Ishikawa (cell line): ENCODE data around the gene RHOB.

Experiments
- CEBPB ChIP-seq: IDR thresholded peaks from 2 replicates; pipeline ENCODE4 v1.6.1; 2012
- CREB1 ChIP-seq: IDR thresholded peaks from 2 replicates; pipeline ENCODE4 v1.6.1; 2012; ENCODE audit warnings: low read depth
- EGR1 ChIP-seq: IDR thresholded peaks from 2 replicates; pipeline ENCODE4 v1.6.1; 2012
- EP300 ChIP-seq: IDR thresholded peaks from 2 replicates; pipeline ENCODE4 v1.6.1; 2012; ENCODE audit warnings: borderline replicate concordance
- FOXM1 ChIP-seq: IDR thresholded peaks from 2 replicates; pipeline ENCODE4 v1.6.1; 2012; ENCODE audit warnings: low read depth, borderline replicate concordance
- MAX ChIP-seq: IDR thresholded peaks from 2 replicates; pipeline ENCODE4 v1.6.1; 2012
- NFIC ChIP-seq: IDR thresholded peaks from 2 replicates; pipeline ENCODE4 v1.6.1; 2012
- RAD21 ChIP-seq: IDR thresholded peaks from 2 replicates; pipeline ENCODE4 v1.6.1; 2012; ENCODE audit warnings: low read depth
- REST ChIP-seq: IDR thresholded peaks from 2 replicates; pipeline ENCODE4 v1.6.1; 2012; ENCODE audit warnings: low read depth, mild to moderate bottlenecking
- TAF1 ChIP-seq: IDR thresholded peaks from 2 replicates; pipeline ENCODE4 v1.6.1; 2012; ENCODE audit warnings: low read depth, mild to moderate bottlenecking
- TCF12 ChIP-seq: IDR thresholded peaks from 2 replicates; pipeline ENCODE4 v1.6.1; 2012; ENCODE audit warnings: low read depth
- TEAD4 ChIP-seq: IDR thresholded peaks from 2 replicates; pipeline ENCODE4 v1.6.1; 2012
- USF1 ChIP-seq: IDR thresholded peaks from 2 replicates; pipeline ENCODE4 v1.6.1; 2012
- YY1 ChIP-seq: IDR thresholded peaks from 2 replicates; pipeline ENCODE4 v1.6.1; 2012; ENCODE audit warnings: low read depth
- ZBTB7A ChIP-seq: IDR thresholded peaks from 2 replicates; pipeline ENCODE4 v1.6.1; 2012; ENCODE audit warnings: low read depth

Gene RHOB

GRCh38 chr2:20439193-20439475 is 7.7 kb upstream of the RHOB start:
- TF ChIP-seq USF1 (no peak), TCF12 (no peak), CEBPB (no peak), RAD21 (no peak), MAX (no peak)

GRCh38 chr2:20439503-20439902 is 7.4 kb upstream of the RHOB start:
- no peak for TF ChIP-seq TAF1
- no peak for TF ChIP-seq REST
- TF ChIP-seq EP300: no peak
- TF ChIP-seq NFIC: no peak
- TF ChIP-seq TCF12: no peak
- TF ChIP-seq TEAD4: no peak
- no peak for TF ChIP-seq USF1

- no peak for TF ChIP-seq TEAD4
- no peak for TF ChIP-seq USF1
Measured at GRCh38 chr2:20440001-20440560, 6.8 kb upstream of the RHOB start.

- no peak for TF ChIP-seq NFIC
- TF ChIP-seq YY1: no peak
- peak; percentile 81 for TF ChIP-seq RAD21
Measured at GRCh38 chr2:20443276-20443920, 3.5 kb upstream of the RHOB start.

- TF ChIP-seq REST (no peak), TEAD4 (no peak), USF1 (no peak), EGR1 (no peak), FOXM1 (no peak), CEBPB (no peak), CREB1 (no peak), EP300 (no peak), TCF12 (no peak), YY1 (no peak), ZBTB7A (no peak), MAX (no peak), RAD21 (no peak), NFIC (no peak), TAF1 (no peak)
Measured at GRCh38 chr2:20444101-20444992, 2.5 kb upstream of the RHOB start.
